Vagina (tissue), 2 donors: ENCODE measurements around the gene SSTR4. TPM values are rescaled to one million over a fixed set of nuclear protein-coding genes. Genes with fewer than 3 reads are reported as not detected.

ENCODE experiments used
- DNase-seq, 2 donors: peaks; one replicate each; pipeline ENCODE4 v3.0.0-alpha.2; 2017; ENCODE audit errors: extremely low spot score in 2 of 2
- H3K27ac ChIP-seq: fragments of 200-600 bp; sonication (generic); one replicate; pipeline ENCODE4 v1.5.1; 2019
- H3K27me3 ChIP-seq: fragments of 200-600 bp; sonication (generic); one replicate; pipeline ENCODE4 v1.5.1; 2019
- H3K36me3 ChIP-seq, 2 donors: fragments of 200-600 bp; sonication (generic); one replicate each; pipeline ENCODE4 v1.5.1; 2017 to 2019
- H3K4me1 ChIP-seq: fragments of 200-600 bp; sonication (generic); one replicate; pipeline ENCODE4 v1.5.1; 2019
- H3K4me3 ChIP-seq, 2 donors: fragments of 200-600 bp; sonication (generic); 1 replicate in 1 of 2; 2 replicates in 1 of 2; pipeline ENCODE4 v1.5.1; 2016 to 2019
- H3K9me3 ChIP-seq: fragments of 200-600 bp; sonication (generic); one replicate; pipeline ENCODE4 v1.5.1; 2019
- CTCF ChIP-seq, 3 experiments: fragments of 450-650 bp in 2 of 3; fragments of 200-600 bp in 1 of 3; sonication (generic) in 1 of 3; IDR thresholded peaks; one replicate each; pipeline ENCODE4 v1.5.1; 2017 to 2019; ENCODE audit warnings: antibody characterized with exemption in 3 of 3, mild to moderate bottlenecking in 2 of 3, moderate library complexity in 2 of 3
- POLR2A ChIP-seq, 2 donors: fragments of 450-650 bp; IDR thresholded peaks; one replicate each; pipeline ENCODE4 v1.6.1; 2017; ENCODE audit warnings: antibody characterized with exemption in 2 of 2, mild to moderate bottlenecking in 2 of 2, moderate library complexity in 2 of 2
- POLR2AphosphoS5 ChIP-seq, 2 donors: sonication (generic); formaldehyde crosslinking; IDR thresholded peaks; one replicate each; pipeline ENCODE4 v1.9.0; 2017; ENCODE audit warnings: antibody characterized with exemption in 2 of 2, mild to moderate bottlenecking in 2 of 2, low read depth in 1 of 2; ENCODE audit not compliant: insufficient read depth in 1 of 2
- intact Hi-C: fragments of 100-400 bp; cut with DNase I; formaldehyde crosslinking; loops from one replicate; pipeline ENCODE4 v1.15.1; 2023
- total RNA-seq: library from RNA; depleted of rRNA; stranded (reverse); fragments of >200 nt; gene quantifications from one replicate; pipeline ENCODE4 v1.2.3, GENCODE V29; 2016

SSTR4 gene
- total RNA-seq, 1 donor from 2014 or later: not detected

- Histone ChIP-seq H3K27me3 (peaks cover 5% of the 10 kb centered on the region), H3K9me3 (no peaks in the 10 kb centered on the region), H3K4me3 (no peak overlapping the region), H3K36me3 (no peaks in the 10 kb centered on the region), H3K4me1 (peaks cover 4% of the 10 kb centered on the region), H3K27ac (no peak overlapping the region)
- TF ChIP-seq POLR2A (IDR thresholded peaks at IDR 0.05): no peak
- DNase-seq: no peak
- intact Hi-C loops: no loop called here
Measured at GRCh38 chr20:23032750-23033078, 2.4 kb upstream of the SSTR4 start.

GRCh38 chr20:23033918-23034317 is 1.2 kb upstream of the SSTR4 start:
- TF ChIP-seq POLR2A (IDR thresholded peaks at IDR 0.05) (no peak), POLR2AphosphoS5 (IDR thresholded peaks at IDR 0.05; ENCODE audit: insufficient read depth in 1 of 2, low read depth in 1 of 2) (no peak), CTCF (IDR thresholded peaks at IDR 0.05) (no peak)
- DNase-seq: no peak

GRCh38 chr20:23035731-23036130 is 619 bp downstream of the SSTR4 start:
- intact Hi-C loops: no loop called here
- H3K4me3 ChIP-seq: no peak overlapping the region
- no peak overlapping the region for H3K27ac ChIP-seq
- H3K4me1 ChIP-seq: peaks cover 4% of the 10 kb centered on the region
- H3K27me3 ChIP-seq: peaks cover 5% of the 10 kb centered on the region
- TF ChIP-seq POLR2A (IDR thresholded peaks at IDR 0.05): no peak
- no peak for TF ChIP-seq CTCF (IDR thresholded peaks at IDR 0.05)
- TF ChIP-seq POLR2AphosphoS5 (IDR thresholded peaks at IDR 0.05; ENCODE audit: insufficient read depth in 1 of 2, low read depth in 1 of 2): no peak
- no peak for DNase-seq
- H3K36me3 ChIP-seq: no peaks in the 10 kb centered on the region
- no peaks in the 10 kb centered on the region for H3K9me3 ChIP-seq

More at GRCh38 chr20:23033918-23034317, 1.2 kb upstream of the SSTR4 start:
- intact Hi-C loops: no loop called here
- Histone ChIP-seq H3K27ac (no peak overlapping the region), H3K4me3 (no peak overlapping the region), H3K4me1 (peaks cover 4% of the 10 kb centered on the region), H3K27me3 (peaks cover 5% of the 10 kb centered on the region), H3K9me3 (no peaks in the 10 kb centered on the region), H3K36me3 (no peaks in the 10 kb centered on the region)

GRCh38 chr20:23036371-23036770 is 1.3 kb downstream of the SSTR4 start:
- intact Hi-C loops: no loop called here
- Histone ChIP-seq H3K27ac (no peak overlapping the region), H3K27me3 (peaks cover 5% of the 10 kb centered on the region), H3K9me3 (no peaks in the 10 kb centered on the region), H3K4me3 (no peak overlapping the region), H3K4me1 (peaks cover 4% of the 10 kb centered on the region), H3K36me3 (no peaks in the 10 kb centered on the region)
- DNase-seq: no peak
- no peak for TF ChIP-seq CTCF (IDR thresholded peaks at IDR 0.05)
- no peak for TF ChIP-seq POLR2AphosphoS5 (IDR thresholded peaks at IDR 0.05; ENCODE audit: insufficient read depth in 1 of 2, low read depth in 1 of 2)

GRCh38 chr20:23037017-23037481 is 1.9 kb downstream of the SSTR4 start:
- Histone ChIP-seq H3K4me1 (peaks cover 4% of the 10 kb centered on the region), H3K27ac (no peak overlapping the region), H3K36me3 (no peaks in the 10 kb centered on the region), H3K9me3 (no peaks in the 10 kb centered on the region), H3K4me3 (no peak overlapping the region), H3K27me3 (peaks cover 5% of the 10 kb centered on the region)
- TF ChIP-seq POLR2AphosphoS5 (IDR thresholded peaks at IDR 0.05; ENCODE audit: insufficient read depth in 1 of 2, low read depth in 1 of 2) (no peak), CTCF (IDR thresholded peaks at IDR 0.05) (no peak)
- DNase-seq: no peak
- intact Hi-C loops: no loop called here
